ENCODE results near the gene LAP3.
A peak's percentile ranks its signal among the peaks of the same experiment; 100 is the strongest.
"Not testable (repeated sequence)": the region's sequence is repeated elsewhere in the genome, so short reads cannot be mapped to it uniquely, and the experiment has no call there.

Gene LAP3

DNA sequence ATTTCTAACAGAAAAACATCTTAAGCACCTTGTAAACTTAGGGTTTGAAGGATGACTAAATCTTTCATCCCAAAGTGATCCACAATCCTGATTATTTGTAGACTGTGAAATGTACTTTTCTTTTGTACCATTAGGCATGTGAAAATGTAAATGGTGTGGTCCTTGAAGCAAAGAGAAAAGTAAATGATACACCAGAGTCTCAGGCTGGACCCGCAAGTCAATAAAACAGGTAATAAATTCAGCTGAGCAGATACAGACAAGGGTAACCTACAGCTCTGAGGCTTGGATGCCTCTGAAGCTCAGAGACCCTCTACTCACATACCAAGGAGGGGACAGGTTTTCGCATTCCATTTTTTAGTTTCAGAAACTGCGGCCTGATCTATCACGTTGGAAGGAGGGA is 2.8 kb upstream of the LAP3 start:
- no peak overlapping the region for H3K4ac ChIP-seq (ENCODE audit: low read length)
- DNase-seq (ENCODE audit: low spot score), result no peak
- no peak overlapping the region for H2BK12ac ChIP-seq (ENCODE audit: low read length)
- peaks cover 4 to 6% of the 10 kb centered on the region in 2 donors for H3K4me1 ChIP-seq (ENCODE audit: control insufficient read depth in 2 of 2, insufficient read depth in 1 of 2, low read depth in 1 of 2, low read length in 2 of 2)
- H2AK5ac ChIP-seq (ENCODE audit: low read depth, low read length), result no peak overlapping the region
- no peaks in the 10 kb centered on the region for H3K79me1 ChIP-seq (ENCODE audit: low read depth, low read length)
- no peak overlapping the region for H2BK120ac ChIP-seq (ENCODE audit: low read depth, low read length)
- H3K23ac ChIP-seq (ENCODE audit: low read depth, low read length, poor library complexity), result no peak overlapping the region
- no CpG with 5 or more reads among the region's 4 CpGs for WGBS, 2 donors (ENCODE audit: extremely low coverage in 2 of 2, insufficient read length in 2 of 2, insufficient replicate concordance in 1 of 2)
- H3K9me3 ChIP-seq (replicated peaks in 1 of 2; ENCODE audit: control insufficient read depth in 2 of 2, insufficient read depth in 1 of 2, low read depth in 1 of 2, low read length in 2 of 2), result no peaks in the 10 kb centered on the region
- no peak overlapping the region for H4K8ac ChIP-seq (ENCODE audit: low read depth, low read length)
- no peak overlapping the region for H2BK5ac ChIP-seq (ENCODE audit: low read length)
- no peak overlapping the region for H3K4me3 ChIP-seq (ENCODE audit: low read length in 2 of 2)
- H3K27me3 ChIP-seq (ENCODE audit: control insufficient read depth in 3 of 3, insufficient read depth in 3 of 3, low read depth in 1 of 3, low read length in 3 of 3), result no peaks in the 10 kb centered on the region
- H3K36me3 ChIP-seq (replicated peaks in 1 of 2; ENCODE audit: control insufficient read depth in 2 of 2, insufficient read depth in 2 of 2, low read length in 2 of 2), result no peaks in the 10 kb centered on the region
- no peak overlapping the region for H3K27ac ChIP-seq (replicated peaks; ENCODE audit: low read length)
- no peak overlapping the region for H2AFZ ChIP-seq (ENCODE audit: low read length)
- no peak overlapping the region for H3K9ac ChIP-seq (ENCODE audit: low read depth, low read length, poor library complexity)
- H3K4me2 ChIP-seq (ENCODE audit: insufficient read depth, low read length, poor library complexity, severe bottlenecking), result no peak overlapping the region
- H2BK15ac ChIP-seq (ENCODE audit: low read length), result no peak overlapping the region
- no peak overlapping the region for H3K14ac ChIP-seq (ENCODE audit: low read length)
- no peak overlapping the region for H3K18ac ChIP-seq (ENCODE audit: low read length)
- no peak overlapping the region for H4K91ac ChIP-seq (ENCODE audit: low read depth, low read length, poor library complexity)

- not testable (repeated sequence) for H3K4ac ChIP-seq (ENCODE audit: low read length); H3K4me2 ChIP-seq (ENCODE audit: insufficient read depth, low read length, poor library complexity, severe bottlenecking); H2BK15ac ChIP-seq (ENCODE audit: low read length); H4K91ac ChIP-seq (ENCODE audit: low read depth, low read length, poor library complexity); H3K23ac ChIP-seq (ENCODE audit: low read depth, low read length, poor library complexity); H3K9ac ChIP-seq (ENCODE audit: low read depth, low read length, poor library complexity); H2BK5ac ChIP-seq (ENCODE audit: low read length); H2BK12ac ChIP-seq (ENCODE audit: low read length); H3K36me3 ChIP-seq (replicated peaks in 1 of 2; ENCODE audit: control insufficient read depth in 2 of 2, insufficient read depth in 2 of 2, low read length in 2 of 2); H3K79me1 ChIP-seq (ENCODE audit: low read depth, low read length); H3K4me3 ChIP-seq (ENCODE audit: low read length in 2 of 2); H3K9me3 ChIP-seq (replicated peaks in 1 of 2; ENCODE audit: control insufficient read depth in 2 of 2, insufficient read depth in 1 of 2, low read depth in 1 of 2, low read length in 2 of 2); DNase-seq (ENCODE audit: low spot score); H3K14ac ChIP-seq (ENCODE audit: low read length); H2AK5ac ChIP-seq (ENCODE audit: low read depth, low read length); H3K18ac ChIP-seq (ENCODE audit: low read length); H3K27ac ChIP-seq (replicated peaks; ENCODE audit: low read length); H4K8ac ChIP-seq (ENCODE audit: low read depth, low read length); H2AFZ ChIP-seq (ENCODE audit: low read length); H2BK120ac ChIP-seq (ENCODE audit: low read depth, low read length); H3K27me3 ChIP-seq (ENCODE audit: control insufficient read depth in 3 of 3, insufficient read depth in 3 of 3, low read depth in 1 of 3, low read length in 3 of 3); H3K4me1 ChIP-seq (ENCODE audit: control insufficient read depth in 2 of 2, insufficient read depth in 1 of 2, low read depth in 1 of 2, low read length in 2 of 2)
- WGBS, 2 donors (ENCODE audit: extremely low coverage in 2 of 2, insufficient read length in 2 of 2, insufficient replicate concordance in 1 of 2), result no CpG with 5 or more reads among the region's 12 CpGs
Observed at GRCh38 chr4:17575177-17575576, 1.8 kb upstream of the LAP3 start.

DNA sequence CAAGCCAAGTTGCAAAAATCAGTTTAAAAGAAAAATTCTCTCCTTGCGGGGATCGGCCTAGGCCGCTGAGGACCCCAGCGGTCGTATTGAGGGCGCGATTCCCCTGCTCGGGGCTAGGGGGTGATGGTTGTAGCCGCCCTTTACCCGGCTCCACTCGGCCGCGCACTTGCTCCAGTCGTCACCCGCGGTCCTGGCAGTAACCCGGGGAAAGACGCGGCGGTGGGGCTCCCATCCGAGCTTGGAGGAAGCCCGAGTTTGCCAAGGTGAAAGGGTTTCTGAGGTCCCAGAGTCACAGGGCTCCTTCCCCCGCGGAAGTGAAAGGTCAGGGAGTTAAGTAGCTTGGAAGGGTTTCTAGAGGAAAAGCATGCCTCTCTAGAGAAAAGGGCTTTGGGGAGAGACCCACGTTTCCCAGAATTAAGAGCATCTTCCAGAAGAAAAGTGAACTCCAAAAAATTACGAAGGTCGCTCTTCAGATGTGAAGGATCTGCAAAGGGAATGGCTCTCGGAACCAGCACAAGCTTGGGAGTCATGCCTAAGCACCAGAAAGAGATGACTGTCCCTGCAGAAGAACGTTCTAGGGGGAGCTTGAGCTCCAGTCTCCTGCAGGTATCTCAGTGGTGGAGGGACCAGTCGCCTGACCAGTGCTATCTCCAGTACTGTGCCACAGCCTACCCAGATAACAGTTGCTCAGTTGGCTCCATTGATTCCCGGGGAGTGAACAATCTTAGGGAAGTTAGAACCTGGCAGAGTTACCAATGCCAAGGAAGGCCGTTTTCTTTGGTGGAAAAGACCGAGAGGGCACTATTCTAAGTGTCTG is 875 bp downstream of the LAP3 start:
- H3K4me2 ChIP-seq (ENCODE audit: insufficient read depth, low read length, poor library complexity, severe bottlenecking), result peak overlapping the region; percentile 84
- no peak overlapping the region for H2BK5ac ChIP-seq (ENCODE audit: low read length)
- peaks cover 4 to 35% of the 10 kb centered on the region in 2 donors for H3K36me3 ChIP-seq (replicated peaks in 1 of 2; ENCODE audit: control insufficient read depth in 2 of 2, insufficient read depth in 2 of 2, low read length in 2 of 2)
- H3K9ac ChIP-seq (ENCODE audit: low read depth, low read length, poor library complexity), result peak overlapping the region; percentile 64
- H2AFZ ChIP-seq (ENCODE audit: low read length), result peak overlapping the region; percentile 99
- no peak overlapping the region for H2BK12ac ChIP-seq (ENCODE audit: low read length)
- H3K27me3 ChIP-seq (ENCODE audit: control insufficient read depth in 3 of 3, insufficient read depth in 3 of 3, low read depth in 1 of 3, low read length in 3 of 3), result no peaks in the 10 kb centered on the region
- peak overlapping the region; percentile 85 for H2AK5ac ChIP-seq (ENCODE audit: low read depth, low read length)
- no peak overlapping the region for H4K91ac ChIP-seq (ENCODE audit: low read depth, low read length, poor library complexity)
- H2BK15ac ChIP-seq (ENCODE audit: low read length), result no peak overlapping the region
- no peaks in the 10 kb centered on the region for H3K79me1 ChIP-seq (ENCODE audit: low read depth, low read length)
- no peak overlapping the region for H2BK120ac ChIP-seq (ENCODE audit: low read depth, low read length)
- H3K23ac ChIP-seq (ENCODE audit: low read depth, low read length, poor library complexity), result peak overlapping the region; percentile 96
- DNase-seq (ENCODE audit: low spot score), result no peak
- peak overlapping the region; percentile 31 for H3K14ac ChIP-seq (ENCODE audit: low read length)
- no peaks in the 10 kb centered on the region for H3K9me3 ChIP-seq (replicated peaks in 1 of 2; ENCODE audit: control insufficient read depth in 2 of 2, insufficient read depth in 1 of 2, low read depth in 1 of 2, low read length in 2 of 2)
- no peak overlapping the region for H4K8ac ChIP-seq (ENCODE audit: low read depth, low read length)
- no peak overlapping the region for H3K4ac ChIP-seq (ENCODE audit: low read length)
- no peak overlapping the region for H3K27ac ChIP-seq (replicated peaks; ENCODE audit: low read length)
- H3K4me1 ChIP-seq (ENCODE audit: control insufficient read depth in 2 of 2, insufficient read depth in 1 of 2, low read depth in 1 of 2, low read length in 2 of 2), result peaks cover 4 to 6% of the 10 kb centered on the region in 2 donors
- peak overlapping the region; percentile 84 for H3K18ac ChIP-seq (ENCODE audit: low read length)
- peak overlapping the region; percentile 86 to 87 for H3K4me3 ChIP-seq (ENCODE audit: low read length in 2 of 2)
- WGBS, 2 donors (ENCODE audit: extremely low coverage in 2 of 2, insufficient read length in 2 of 2, insufficient replicate concordance in 1 of 2), result no CpG with 5 or more reads among the region's 33 CpGs

DNA sequence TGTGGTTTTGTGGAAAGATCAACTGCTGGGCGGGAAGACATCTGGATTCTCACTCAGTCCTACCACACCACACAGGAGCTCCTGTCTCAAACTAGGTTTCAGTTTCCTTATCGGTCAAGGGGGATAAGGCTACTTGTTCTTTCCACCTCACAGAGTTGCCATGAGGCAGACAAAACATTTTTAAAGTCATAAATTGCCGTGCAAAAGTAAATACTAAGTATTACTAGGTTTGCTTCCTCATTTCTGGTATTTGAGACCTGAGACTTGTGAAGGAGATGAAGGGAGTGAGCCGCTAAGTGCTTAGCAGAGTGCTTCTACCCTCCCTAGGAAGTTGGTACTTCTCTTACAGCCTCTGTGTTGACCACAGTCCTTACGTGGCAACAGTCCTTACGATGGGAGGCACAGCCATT is 1.5 kb downstream of the LAP3 start:
- no CpG with 5 or more reads among the region's 6 CpGs for WGBS, 2 donors (ENCODE audit: extremely low coverage in 2 of 2, insufficient read length in 2 of 2, insufficient replicate concordance in 1 of 2)
- no peak overlapping the region for H4K8ac ChIP-seq (ENCODE audit: low read depth, low read length)
- H3K14ac ChIP-seq (ENCODE audit: low read length), result no peak overlapping the region
- no peak overlapping the region for H2BK15ac ChIP-seq (ENCODE audit: low read length)
- H2AFZ ChIP-seq (ENCODE audit: low read length), result peak overlapping the region; percentile 99
- peaks cover 4 to 6% of the 10 kb centered on the region in 2 donors for H3K4me1 ChIP-seq (ENCODE audit: control insufficient read depth in 2 of 2, insufficient read depth in 1 of 2, low read depth in 1 of 2, low read length in 2 of 2)
- no peak overlapping the region for H3K9ac ChIP-seq (ENCODE audit: low read depth, low read length, poor library complexity)
- H3K27me3 ChIP-seq (ENCODE audit: control insufficient read depth in 3 of 3, insufficient read depth in 3 of 3, low read depth in 1 of 3, low read length in 3 of 3), result no peaks in the 10 kb centered on the region
- no peak overlapping the region for H3K23ac ChIP-seq (ENCODE audit: low read depth, low read length, poor library complexity)
- no peaks in the 10 kb centered on the region for H3K9me3 ChIP-seq (replicated peaks in 1 of 2; ENCODE audit: control insufficient read depth in 2 of 2, insufficient read depth in 1 of 2, low read depth in 1 of 2, low read length in 2 of 2)
- DNase-seq (ENCODE audit: low spot score), result no peak
- H3K4me3 ChIP-seq (ENCODE audit: low read length in 2 of 2), result peak overlapping the region in 1 of 2 donors; percentile 86
- no peak overlapping the region for H3K4me2 ChIP-seq (ENCODE audit: insufficient read depth, low read length, poor library complexity, severe bottlenecking)
- H3K36me3 ChIP-seq (replicated peaks in 1 of 2; ENCODE audit: control insufficient read depth in 2 of 2, insufficient read depth in 2 of 2, low read length in 2 of 2), result peaks cover 4 to 41% of the 10 kb centered on the region in 2 donors
- no peak overlapping the region for H2BK5ac ChIP-seq (ENCODE audit: low read length)
- H3K27ac ChIP-seq (replicated peaks; ENCODE audit: low read length), result no peak overlapping the region
- no peak overlapping the region for H3K4ac ChIP-seq (ENCODE audit: low read length)
- H2AK5ac ChIP-seq (ENCODE audit: low read depth, low read length), result no peak overlapping the region
- no peak overlapping the region for H2BK120ac ChIP-seq (ENCODE audit: low read depth, low read length)
- no peak overlapping the region for H2BK12ac ChIP-seq (ENCODE audit: low read length)
- no peak overlapping the region for H3K18ac ChIP-seq (ENCODE audit: low read length)
- no peak overlapping the region for H4K91ac ChIP-seq (ENCODE audit: low read depth, low read length, poor library complexity)
- H3K79me1 ChIP-seq (ENCODE audit: low read depth, low read length), result no peaks in the 10 kb centered on the region
